Prostate gland (tissue), 2 donors: Measurements from ENCODE around the gene ZBTB44.

Source experiments
- CTCF ChIP-seq, 4 experiments: fragments of 200-600 bp in 2 of 4; fragments of 450-650 bp in 2 of 4; sonication (generic) in 2 of 4; IDR thresholded peaks; 1 replicate in 3 of 4; 2 replicates in 1 of 4; pipeline ENCODE4 v1.5.1; 2016 to 2019; ENCODE audit warnings: antibody characterized with exemption in 4 of 4, mild to moderate bottlenecking in 2 of 4, moderate library complexity in 2 of 4
- POLR2A ChIP-seq: fragments of 450-650 bp; IDR thresholded peaks from one replicate; pipeline ENCODE4 v1.6.1; 2016; ENCODE audit warnings: antibody characterized with exemption, mild to moderate bottlenecking

- TF ChIP-seq POLR2A (no peak), CTCF (IDR thresholded peaks at IDR 0.05) (no peak)
Measured at GRCh38 chr11:130295657-130296056, 19.1 kb downstream of the ZBTB44 start.
